WTC11 (cell line): ENCODE measurements around the gene ZDHHC6. TPM values are rescaled to one million over a fixed set of nuclear protein-coding genes. Genes with fewer than 3 reads are reported as not detected.

Experiments used
- ATAC-seq: fragments of 200-7000 bp; cut with Tn5 transposase; 2 replicates; pipeline ENCODE4 v1.10.0; 2021; ENCODE audit warnings: mild to moderate bottlenecking, moderate library complexity
- CTCF ChIA-PET: fragments of 300-600 bp; sonication (Branson Sonifier 250); formaldehyde crosslinking; loops from one replicate; lab custom pipeline; 2021; ENCODE audit warnings: antibody characterized with exemption; lab: Charles Lee
- POLR2A ChIA-PET: fragments of 350-600 bp; sonication (Branson Sonifier 250); formaldehyde crosslinking; loops from one replicate; lab custom pipeline; 2021; ENCODE audit warnings: antibody characterized with exemption; lab: Charles Lee
- DNase-seq: peaks from one replicate; pipeline ENCODE4 v3.0.0; 2021; ENCODE audit warnings: low spot score
- H3K27ac Mint-ChIP-seq: 2 replicates; pipeline ENCODE4 v1.8.0; 2021; ENCODE audit warnings: mixed read lengths
- H3K27me3 Mint-ChIP-seq: 2 replicates; pipeline ENCODE4 v1.8.0; 2021; ENCODE audit warnings: low read depth, mild to moderate bottlenecking, moderate library complexity, mixed read lengths
- H3K36me3 Mint-ChIP-seq: 2 replicates; pipeline ENCODE4 v1.8.0; 2021; ENCODE audit warnings: mixed read lengths
- H3K4me1 Mint-ChIP-seq: 2 replicates; pipeline ENCODE4 v1.8.0; 2022; ENCODE audit warnings: mixed read lengths
- H3K4me3 Mint-ChIP-seq: 2 replicates; pipeline ENCODE4 v1.8.0; 2021; ENCODE audit warnings: mild to moderate bottlenecking, moderate library complexity, mixed read lengths
- H3K9me3 Mint-ChIP-seq: 2 replicates; pipeline ENCODE4 v1.8.0; 2021; ENCODE audit warnings: mixed read lengths
- CREM ChIP-seq: sonication (generic); formaldehyde crosslinking; IDR thresholded peaks from 2 replicates; pipeline ENCODE4 v1.8.1; 2022; ENCODE audit warnings: mild to moderate bottlenecking, missing genetic modification reagents, moderate library complexity
- ESRRA ChIP-seq: sonication (generic); formaldehyde crosslinking; IDR thresholded peaks from 2 replicates; pipeline ENCODE4 v1.8.1; 2022; ENCODE audit warnings: mild to moderate bottlenecking, missing genetic modification reagents, borderline replicate concordance
- ETV6 ChIP-seq: sonication (generic); formaldehyde crosslinking; IDR thresholded peaks from 2 replicates; pipeline ENCODE4 v1.8.1; 2022; ENCODE audit warnings: mild to moderate bottlenecking, missing genetic modification reagents
- NFE2L1 ChIP-seq: sonication (generic); formaldehyde crosslinking; IDR thresholded peaks from 2 replicates; pipeline ENCODE4 v1.8.1; 2023; ENCODE audit warnings: missing genetic modification reagents
- NR2C2 ChIP-seq: sonication (generic); formaldehyde crosslinking; IDR thresholded peaks from 2 replicates; pipeline ENCODE4 v1.8.0; 2022; ENCODE audit warnings: mild to moderate bottlenecking, missing genetic modification reagents
- SOX15 ChIP-seq: fragments of 250-450 bp; sonication (Bioruptor Pico); IDR thresholded peaks from 2 replicates; pipeline ENCODE4 v1.9.0; 2021; ENCODE audit warnings: mild to moderate bottlenecking
- TEAD1 ChIP-seq: sonication (generic); formaldehyde crosslinking; IDR thresholded peaks from 2 replicates; pipeline ENCODE4 v1.8.0; 2022; ENCODE audit warnings: mild to moderate bottlenecking, missing genetic modification reagents
- ZBTB43 ChIP-seq: sonication (generic); formaldehyde crosslinking; IDR thresholded peaks from 2 replicates; pipeline ENCODE4 v1.8.1; 2023; ENCODE audit warnings: mild to moderate bottlenecking, missing genetic modification reagents
- ZNF232 ChIP-seq: sonication (generic); formaldehyde crosslinking; IDR thresholded peaks from 2 replicates; pipeline ENCODE4 v1.8.0; 2022; ENCODE audit warnings: mild to moderate bottlenecking, missing genetic modification reagents
- ZNF263 ChIP-seq: sonication (generic); formaldehyde crosslinking; IDR thresholded peaks from 2 replicates; pipeline ENCODE4 v1.8.1; 2022; ENCODE audit warnings: low read depth, mild to moderate bottlenecking, moderate library complexity, missing genetic modification reagents
- ZNF512 ChIP-seq: sonication (generic); formaldehyde crosslinking; IDR thresholded peaks from 2 replicates; pipeline ENCODE4 v1.8.1; 2022; ENCODE audit warnings: missing genetic modification reagents, borderline replicate concordance
- total RNA-seq: library from RNA; stranded (reverse); gene quantifications from 3 replicates; pipeline ENCODE4 v1.2.3, GENCODE V29; 2021
- TF ChIP-seq, protein P1 (sequence below): fragments of 200-600 bp; IDR thresholded peaks from 2 replicates; pipeline ENCODE4 v1.8.0; 2022; ENCODE audit warnings: antibody characterized with exemption
- TF ChIP-seq, protein P2 (sequence below): fragments of 250-450 bp; sonication (Bioruptor Pico); IDR thresholded peaks from 2 replicates; pipeline ENCODE4 v1.8.0; 2021; ENCODE audit warnings: mild to moderate bottlenecking
- TF ChIP-seq, protein P3 (sequence below): sonication (generic); formaldehyde crosslinking; IDR thresholded peaks from 2 replicates; pipeline ENCODE4 v1.8.0; 2022; ENCODE audit warnings: mild to moderate bottlenecking, missing genetic modification reagents
- TF ChIP-seq, protein P4 (sequence below): sonication (generic); formaldehyde crosslinking; IDR thresholded peaks from 2 replicates; pipeline ENCODE4 v1.8.1; 2022; ENCODE audit warnings: mild to moderate bottlenecking, missing genetic modification reagents, moderate library complexity, borderline replicate concordance
- TF ChIP-seq, protein P5 (sequence below): sonication (generic); formaldehyde crosslinking; IDR thresholded peaks from 2 replicates; pipeline ENCODE4 v1.8.0; 2022; ENCODE audit warnings: mild to moderate bottlenecking, missing genetic modification reagents
- TF ChIP-seq, protein P6 (sequence below): sonication (generic); formaldehyde crosslinking; IDR thresholded peaks from 2 replicates; pipeline ENCODE4 v1.8.1; 2023; ENCODE audit warnings: mild to moderate bottlenecking, missing genetic modification reagents, moderate library complexity

Gene ZDHHC6
- total RNA-seq, 1 experiment from 2014 or later: 22.1 TPM

DNA sequence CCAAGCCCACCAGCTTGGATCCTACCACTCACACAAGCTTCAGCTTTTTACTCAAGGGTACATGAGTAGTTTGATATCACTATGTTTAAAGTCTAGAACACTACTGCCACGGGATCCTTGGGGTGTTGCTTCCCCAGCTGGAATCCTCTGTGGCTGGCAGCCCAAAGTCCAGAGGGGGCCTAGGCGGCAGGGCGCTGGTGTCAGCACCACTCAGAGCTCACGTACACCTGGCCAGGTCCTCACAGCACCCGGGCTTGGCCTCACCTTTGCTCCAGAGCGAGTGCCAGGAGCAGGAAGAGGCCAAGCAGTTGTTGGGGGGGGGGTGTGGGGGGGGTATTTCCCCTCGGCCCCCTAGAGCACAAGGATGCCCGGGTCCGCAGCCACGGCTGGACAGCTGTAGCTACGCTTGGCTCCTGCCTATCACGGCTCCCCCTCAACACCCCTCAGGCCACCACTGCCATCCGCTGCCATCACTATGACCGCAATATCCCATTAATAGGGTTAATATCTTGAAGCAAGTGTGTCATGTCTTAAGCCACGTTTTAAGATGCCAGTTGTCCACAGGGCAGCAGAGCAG is 17.0 kb downstream of the ZDHHC6 start:
- POLR2A ChIA-PET: no interaction called here
- TF ChIP-seq, protein P1, sequence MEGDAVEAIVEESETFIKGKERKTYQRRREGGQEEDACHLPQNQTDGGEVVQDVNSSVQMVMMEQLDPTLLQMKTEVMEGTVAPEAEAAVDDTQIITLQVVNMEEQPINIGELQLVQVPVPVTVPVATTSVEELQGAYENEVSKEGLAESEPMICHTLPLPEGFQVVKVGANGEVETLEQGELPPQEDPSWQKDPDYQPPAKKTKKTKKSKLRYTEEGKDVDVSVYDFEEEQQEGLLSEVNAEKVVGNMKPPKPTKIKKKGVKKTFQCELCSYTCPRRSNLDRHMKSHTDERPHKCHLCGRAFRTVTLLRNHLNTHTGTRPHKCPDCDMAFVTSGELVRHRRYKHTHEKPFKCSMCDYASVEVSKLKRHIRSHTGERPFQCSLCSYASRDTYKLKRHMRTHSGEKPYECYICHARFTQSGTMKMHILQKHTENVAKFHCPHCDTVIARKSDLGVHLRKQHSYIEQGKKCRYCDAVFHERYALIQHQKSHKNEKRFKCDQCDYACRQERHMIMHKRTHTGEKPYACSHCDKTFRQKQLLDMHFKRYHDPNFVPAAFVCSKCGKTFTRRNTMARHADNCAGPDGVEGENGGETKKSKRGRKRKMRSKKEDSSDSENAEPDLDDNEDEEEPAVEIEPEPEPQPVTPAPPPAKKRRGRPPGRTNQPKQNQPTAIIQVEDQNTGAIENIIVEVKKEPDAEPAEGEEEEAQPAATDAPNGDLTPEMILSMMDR: no peak
- TF ChIP-seq ETV6 (CRISPR knock-in tag): no peak
- no peak for TF ChIP-seq NFE2L1 (CRISPR knock-in tag)
- no peak for TF ChIP-seq SOX15
- no peak for TF ChIP-seq CREM
- no peak for TF ChIP-seq ZBTB43
- TF ChIP-seq, protein P2, sequence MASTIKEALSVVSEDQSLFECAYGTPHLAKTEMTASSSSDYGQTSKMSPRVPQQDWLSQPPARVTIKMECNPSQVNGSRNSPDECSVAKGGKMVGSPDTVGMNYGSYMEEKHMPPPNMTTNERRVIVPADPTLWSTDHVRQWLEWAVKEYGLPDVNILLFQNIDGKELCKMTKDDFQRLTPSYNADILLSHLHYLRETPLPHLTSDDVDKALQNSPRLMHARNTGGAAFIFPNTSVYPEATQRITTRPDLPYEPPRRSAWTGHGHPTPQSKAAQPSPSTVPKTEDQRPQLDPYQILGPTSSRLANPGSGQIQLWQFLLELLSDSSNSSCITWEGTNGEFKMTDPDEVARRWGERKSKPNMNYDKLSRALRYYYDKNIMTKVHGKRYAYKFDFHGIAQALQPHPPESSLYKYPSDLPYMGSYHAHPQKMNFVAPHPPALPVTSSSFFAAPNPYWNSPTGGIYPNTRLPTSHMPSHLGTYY (CRISPR knock-in tag): no peak
- TF ChIP-seq ZNF512: no peak
- no peak for TF ChIP-seq ZNF263 (CRISPR knock-in tag)
- TF ChIP-seq TEAD1 (CRISPR knock-in tag): no peak
- TF ChIP-seq, protein P3, sequence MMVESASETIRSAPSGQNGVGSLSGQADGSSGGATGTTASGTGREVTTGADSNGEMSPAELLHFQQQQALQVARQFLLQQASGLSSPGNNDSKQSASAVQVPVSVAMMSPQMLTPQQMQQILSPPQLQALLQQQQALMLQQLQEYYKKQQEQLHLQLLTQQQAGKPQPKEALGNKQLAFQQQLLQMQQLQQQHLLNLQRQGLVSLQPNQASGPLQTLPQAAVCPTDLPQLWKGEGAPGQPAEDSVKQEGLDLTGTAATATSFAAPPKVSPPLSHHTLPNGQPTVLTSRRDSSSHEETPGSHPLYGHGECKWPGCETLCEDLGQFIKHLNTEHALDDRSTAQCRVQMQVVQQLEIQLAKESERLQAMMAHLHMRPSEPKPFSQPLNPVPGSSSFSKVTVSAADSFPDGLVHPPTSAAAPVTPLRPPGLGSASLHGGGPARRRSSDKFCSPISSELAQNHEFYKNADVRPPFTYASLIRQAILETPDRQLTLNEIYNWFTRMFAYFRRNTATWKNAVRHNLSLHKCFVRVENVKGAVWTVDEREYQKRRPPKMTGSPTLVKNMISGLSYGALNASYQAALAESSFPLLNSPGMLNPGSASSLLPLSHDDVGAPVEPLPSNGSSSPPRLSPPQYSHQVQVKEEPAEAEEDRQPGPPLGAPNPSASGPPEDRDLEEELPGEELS (CRISPR knock-in tag): no peak
- TF ChIP-seq, protein P4, sequence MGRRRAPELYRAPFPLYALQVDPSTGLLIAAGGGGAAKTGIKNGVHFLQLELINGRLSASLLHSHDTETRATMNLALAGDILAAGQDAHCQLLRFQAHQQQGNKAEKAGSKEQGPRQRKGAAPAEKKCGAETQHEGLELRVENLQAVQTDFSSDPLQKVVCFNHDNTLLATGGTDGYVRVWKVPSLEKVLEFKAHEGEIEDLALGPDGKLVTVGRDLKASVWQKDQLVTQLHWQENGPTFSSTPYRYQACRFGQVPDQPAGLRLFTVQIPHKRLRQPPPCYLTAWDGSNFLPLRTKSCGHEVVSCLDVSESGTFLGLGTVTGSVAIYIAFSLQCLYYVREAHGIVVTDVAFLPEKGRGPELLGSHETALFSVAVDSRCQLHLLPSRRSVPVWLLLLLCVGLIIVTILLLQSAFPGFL: no peak
- no peak for TF ChIP-seq NR2C2 (CRISPR knock-in tag)
- no peak for TF ChIP-seq ZNF232 (CRISPR knock-in tag)
- TF ChIP-seq, protein P5, sequence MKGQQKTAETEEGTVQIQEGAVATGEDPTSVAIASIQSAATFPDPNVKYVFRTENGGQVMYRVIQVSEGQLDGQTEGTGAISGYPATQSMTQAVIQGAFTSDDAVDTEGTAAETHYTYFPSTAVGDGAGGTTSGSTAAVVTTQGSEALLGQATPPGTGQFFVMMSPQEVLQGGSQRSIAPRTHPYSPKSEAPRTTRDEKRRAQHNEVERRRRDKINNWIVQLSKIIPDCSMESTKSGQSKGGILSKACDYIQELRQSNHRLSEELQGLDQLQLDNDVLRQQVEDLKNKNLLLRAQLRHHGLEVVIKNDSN: no peak
- TF ChIP-seq ESRRA: no peak
- TF ChIP-seq, protein P6, sequence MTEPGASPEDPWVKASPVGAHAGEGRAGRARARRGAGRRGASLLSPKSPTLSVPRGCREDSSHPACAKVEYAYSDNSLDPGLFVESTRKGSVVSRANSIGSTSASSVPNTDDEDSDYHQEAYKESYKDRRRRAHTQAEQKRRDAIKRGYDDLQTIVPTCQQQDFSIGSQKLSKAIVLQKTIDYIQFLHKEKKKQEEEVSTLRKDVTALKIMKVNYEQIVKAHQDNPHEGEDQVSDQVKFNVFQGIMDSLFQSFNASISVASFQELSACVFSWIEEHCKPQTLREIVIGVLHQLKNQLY: no peak
- Mint-ChIP-seq H3K27ac (no peak overlapping the region), H3K36me3 (peaks cover 26% of the 10 kb centered on the region), H3K4me3 (no peak overlapping the region), H3K4me1 (no peaks in the 10 kb centered on the region), H3K27me3 (no peaks in the 10 kb centered on the region), H3K9me3 (no peaks in the 10 kb centered on the region)
- ATAC-seq (no peak), DNase-seq (no peak)
- CTCF ChIA-PET: no interaction called here
